OCI-LY3 (cell line): ENCODE measurements around the gene MED17.

Source experiments
- H2AFZ ChIP-seq: fragments of 200-600, 300-600 bp; shearing (Covaris generic); 2 replicates; pipeline ENCODE4 v1.6.0; 2014; ENCODE audit warnings: antibody characterized with exemption, low read depth, low read length
- H3K27ac ChIP-seq: fragments of 200-600, 300-600 bp; sonication (generic); 2 replicates; pipeline ENCODE4 v1.5.1; 2014; ENCODE audit warnings: mild to moderate bottlenecking, low read length, moderate library complexity, mixed read lengths
- H3K27me3 ChIP-seq: fragments of 200-600, 300-600 bp; sonication (generic); 2 replicates; pipeline ENCODE4 v1.6.1; 2014; ENCODE audit warnings: low read depth, low read length, mixed read lengths
- H3K36me3 ChIP-seq: fragments of 200-600, 300-600 bp; sonication (generic); replicated peaks from 2 replicates; pipeline ENCODE3; 2014; ENCODE audit warnings: low read depth, low read length, mixed read lengths
- H3K4me1 ChIP-seq: fragments of 300-600, 200-600 bp; sonication (generic); 2 replicates; pipeline ENCODE4 v1.6.1; 2014; ENCODE audit warnings: low read length, mixed read lengths
- H3K4me2 ChIP-seq: fragments of 200-600, 300-600 bp; sonication (generic); 2 replicates; pipeline ENCODE4 v1.6.1; 2014; ENCODE audit warnings: low read length, mixed read lengths
- H3K4me3 ChIP-seq: fragments of 300-600, 200-600 bp; sonication (generic); 2 replicates; pipeline ENCODE4 v1.5.1; 2014; ENCODE audit warnings: antibody characterized with exemption, mild to moderate bottlenecking, low read length, moderate library complexity
- H3K79me2 ChIP-seq: fragments of 300-600, 200-600 bp; shearing (Covaris generic); 2 replicates; pipeline ENCODE4 v1.6.1; 2014; ENCODE audit warnings: mild to moderate bottlenecking, low read length, mixed read lengths
- H3K9ac ChIP-seq: fragments of 300-600, 200-600 bp; shearing (Covaris generic); 2 replicates; pipeline ENCODE4 v1.6.0; 2014; ENCODE audit warnings: mild to moderate bottlenecking, low read length, moderate library complexity
- H3K9me3 ChIP-seq: fragments of 200-600, 300-600 bp; shearing (Covaris generic); 2 replicates; pipeline ENCODE4 v1.6.1; 2014; ENCODE audit warnings: low read length, mixed read lengths; ENCODE audit not compliant: insufficient read depth
- H4K20me1 ChIP-seq: fragments of 200-600, 300-600 bp; sonication (generic); 2 replicates; pipeline ENCODE4 v1.6.1; 2016; ENCODE audit warnings: low read length, mixed read lengths; ENCODE audit not compliant: insufficient read depth
- CTCF ChIP-seq: fragments of 200-600, 300-600 bp; sonication (generic); IDR thresholded peaks from 2 replicates; pipeline ENCODE4 v1.5.1; 2014; ENCODE audit warnings: antibody characterized with exemption, low read length, low read depth
- EZH2phosphoT487 ChIP-seq: fragments of 200-600 bp; shearing (Covaris generic); IDR thresholded peaks from 2 replicates; pipeline ENCODE4 v1.6.1; 2018; ENCODE audit warnings: antibody characterized with exemption, mixed run types, low read depth

MED17 gene

GRCh38 chr11:93842034-93842433, 58.0 kb downstream of the MED17 start:
- Histone ChIP-seq H3K27ac (no peak overlapping the region), H3K27me3 (no peaks in the 10 kb centered on the region), H3K4me3 (no peak overlapping the region), H3K9me3 (no peaks in the 10 kb centered on the region), H4K20me1 (no peaks in the 10 kb centered on the region), H3K79me2 (no peaks in the 10 kb centered on the region), H3K4me1 (no peaks in the 10 kb centered on the region), H2AFZ (no peak overlapping the region; the same call in 1 of the 2 replicates), H3K4me2 (no peak overlapping the region), H3K9ac (no peak overlapping the region), H3K36me3 (no peaks in the 10 kb centered on the region)
- TF ChIP-seq EZH2phosphoT487 (no peak), CTCF (no peak)

GRCh38 chr11:93842461-93842860, 58.4 kb downstream of the MED17 start:
- Histone ChIP-seq H3K27ac (no peak overlapping the region), H2AFZ (no peak overlapping the region; the same call in 1 of the 2 replicates), H3K9ac (no peak overlapping the region), H3K4me2 (no peak overlapping the region), H4K20me1 (no peaks in the 10 kb centered on the region), H3K4me3 (no peak overlapping the region), H3K79me2 (no peaks in the 10 kb centered on the region), H3K36me3 (no peaks in the 10 kb centered on the region), H3K9me3 (no peaks in the 10 kb centered on the region), H3K27me3 (no peaks in the 10 kb centered on the region), H3K4me1 (no peaks in the 10 kb centered on the region)
- TF ChIP-seq EZH2phosphoT487 = no peak

GRCh38 chr11:93843906-93844305, 59.8 kb downstream of the MED17 start:
- Histone ChIP-seq H2AFZ (no peak overlapping the region), H3K27ac (no peak overlapping the region), H3K4me2 (no peak overlapping the region), H3K27me3 (no peaks in the 10 kb centered on the region), H3K36me3 (no peaks in the 10 kb centered on the region), H3K79me2 (no peaks in the 10 kb centered on the region), H3K9ac (no peak overlapping the region), H3K4me3 (no peak overlapping the region), H4K20me1 (no peaks in the 10 kb centered on the region), H3K4me1 (no peaks in the 10 kb centered on the region), H3K9me3 (no peaks in the 10 kb centered on the region)
- TF ChIP-seq EZH2phosphoT487 = no peak
- no peak for TF ChIP-seq CTCF

GRCh38 chr11:93844568-93844967, 60.5 kb downstream of the MED17 start:
- Histone ChIP-seq H3K9me3 (no peaks in the 10 kb centered on the region), H3K27me3 (no peaks in the 10 kb centered on the region), H4K20me1 (no peaks in the 10 kb centered on the region), H2AFZ (no peak overlapping the region), H3K27ac (no peak overlapping the region), H3K36me3 (no peaks in the 10 kb centered on the region), H3K4me3 (no peak overlapping the region), H3K4me1 (no peaks in the 10 kb centered on the region), H3K79me2 (no peaks in the 10 kb centered on the region), H3K4me2 (no peak overlapping the region), H3K9ac (no peak overlapping the region)
- TF ChIP-seq EZH2phosphoT487 (no peak), CTCF (no peak)
